Measurements from ENCODE around the gene TIRAP. TPM values are rescaled to one million over a fixed set of nuclear protein-coding genes. Genes with fewer than 3 reads are reported as not detected.

The TIRAP gene
- total RNA-seq, 1 experiment from 2014 or later, result 1.7 TPM

Other genes with a start within 250 kb of the TIRAP start
- gene CDON, start 220.2 kb upstream of the TIRAP start, total RNA-seq (2014; rRNA removed; shearing (Covaris generic)), result 1.3 and 2.8 TPM in 2 replicates
- 13.7 and 17.5 TPM in 2 replicates for gene RPUSD4, start 71.4 kb upstream of the TIRAP start, total RNA-seq (2014; rRNA removed; shearing (Covaris generic))
- 8.6 and 12.2 TPM in 2 replicates for gene FAM118B, start 71.3 kb upstream of the TIRAP start, total RNA-seq (2014; rRNA removed; shearing (Covaris generic))
- 70.6 and 85.1 TPM in 2 replicates for gene SRPRA, start 14.2 kb upstream of the TIRAP start, total RNA-seq (2014; rRNA removed; shearing (Covaris generic))
- gene FOXRED1, start 13.9 kb upstream of the TIRAP start, total RNA-seq (2014; rRNA removed; shearing (Covaris generic)), result 12.8 and 14.8 TPM in 2 replicates
- 8.1 and 13.5 TPM in 2 replicates for gene DCPS, start 21.0 kb downstream of the TIRAP start, total RNA-seq (2014; rRNA removed; shearing (Covaris generic))
- gene ST3GAL4, start 72.6 kb downstream of the TIRAP start, total RNA-seq (2014; rRNA removed; shearing (Covaris generic)), result 22.3 and 32.8 TPM in 2 replicates